Measurements from ENCODE around the gene FXYD6.
"Not testable (repeated sequence)": the region's sequence is repeated elsewhere in the genome, so short reads cannot be mapped to it uniquely, and the experiment has no call there.

Gene FXYD6

GRCh38 chr11:117876341-117877119, at the start of gene FXYD6:
Gene FXYD6 (minus strand): TSS chr11:117876658. CDS start chr11:117842776, 33,882 bp downstream.
- peak within 1 kb of the TSS; percentile 51 for H3K4me3 Mint-ChIP-seq
- no peaks in the 10 kb centered on the region for H3K9me3 Mint-ChIP-seq
- no peaks in the 10 kb centered on the region for H3K36me3 Mint-ChIP-seq
- peaks cover 34% of the 10 kb centered on the region for H3K4me1 Mint-ChIP-seq
- CTCF ChIA-PET: interaction anchor here (0.9 to 1.5 kb wide), 3 partner anchors 53 to 177 kb away, joined by 3 to 4 read pairs (median 3); no protein-coding TSS in a partner anchor
- peaks cover 98% of the 10 kb centered on the region for H3K27me3 Mint-ChIP-seq
- DNase-seq: no peak
- H3K27ac Mint-ChIP-seq: no peak within 1 kb of the TSS

GRCh38 chr11:117926166-117926565, 49.7 kb upstream of the FXYD6 start:
- H3K27ac Mint-ChIP-seq, DNase-seq, H3K9me3 Mint-ChIP-seq, CTCF ChIA-PET, H3K4me3 Mint-ChIP-seq, H3K36me3 Mint-ChIP-seq: not testable (repeated sequence)
- peaks cover 38% of the 10 kb centered on the region for H3K27me3 Mint-ChIP-seq
- H3K4me1 Mint-ChIP-seq: peaks cover 31% of the 10 kb centered on the region

- Mint-ChIP-seq H3K4me3 (no peak overlapping the region), H3K36me3 (no peaks in the 10 kb centered on the region), H3K9me3 (no peaks in the 10 kb centered on the region), H3K27me3 (peaks cover 38% of the 10 kb centered on the region), H3K27ac (no peak overlapping the region), H3K4me1 (peaks cover 23% of the 10 kb centered on the region)
- DNase-seq: no peak
- CTCF ChIA-PET: interaction anchor here (0.8 to 3.6 kb wide), 2 partner anchors 21 to 128 kb away, joined by 3 to 15 read pairs; no protein-coding TSS in a partner anchor
Observed at GRCh38 chr11:117925198-117925925, 48.9 kb upstream of the FXYD6 start.

GRCh38 chr11:117924631-117925170, 48.2 kb upstream of the FXYD6 start:
- DNase-seq: no peak
- no peaks in the 10 kb centered on the region for H3K9me3 Mint-ChIP-seq
- H3K4me3 Mint-ChIP-seq: no peak overlapping the region
- no peaks in the 10 kb centered on the region for H3K36me3 Mint-ChIP-seq
- CTCF ChIA-PET: interaction anchor here (0.8 to 3.6 kb wide), 3 partner anchors 18 to 129 kb away, joined by 3 to 15 read pairs (median 3); no protein-coding TSS in a partner anchor
- H3K27ac Mint-ChIP-seq: no peak overlapping the region
- peaks cover 38% of the 10 kb centered on the region for H3K27me3 Mint-ChIP-seq
- H3K4me1 Mint-ChIP-seq: peaks cover 16% of the 10 kb centered on the region

GRCh38 chr11:117923773-117924172, 47.3 kb upstream of the FXYD6 start:
- Mint-ChIP-seq H3K36me3 (no peaks in the 10 kb centered on the region), H3K27me3 (peaks cover 32% of the 10 kb centered on the region), H3K4me3 (no peak overlapping the region), H3K9me3 (no peaks in the 10 kb centered on the region), H3K27ac (no peak overlapping the region), H3K4me1 (peaks cover 12% of the 10 kb centered on the region)
- DNase-seq: no peak
- CTCF ChIA-PET: interaction anchor here (0.8 to 3.6 kb wide), 4 partner anchors 13 to 81 kb away, joined by 3 to 15 read pairs (median 3); no protein-coding TSS in a partner anchor

GRCh38 chr11:117923275-117923674, 46.8 kb upstream of the FXYD6 start:
- Mint-ChIP-seq H3K36me3 (no peaks in the 10 kb centered on the region), H3K9me3 (no peaks in the 10 kb centered on the region), H3K4me3 (no peak overlapping the region), H3K27me3 (peaks cover 27% of the 10 kb centered on the region), H3K27ac (no peak overlapping the region), H3K4me1 (peaks cover 7% of the 10 kb centered on the region)
- no peak for DNase-seq
- CTCF ChIA-PET: interaction anchor here (0.8 to 3.6 kb wide), 4 partner anchors 12 to 80 kb away, joined by 3 to 15 read pairs (median 3); no protein-coding TSS in a partner anchor

GRCh38 chr11:117921893-117922292, 45.4 kb upstream of the FXYD6 start:
- no peaks in the 10 kb centered on the region for H3K36me3 Mint-ChIP-seq
- H3K4me1 Mint-ChIP-seq: peaks cover 3% of the 10 kb centered on the region
- no peak overlapping the region for H3K4me3 Mint-ChIP-seq
- CTCF ChIA-PET: interaction anchor here (1.2 to 3.6 kb wide), 3 partner anchors 17 to 132 kb away, joined by 4 to 15 read pairs (median 5); no protein-coding TSS in a partner anchor
- peaks cover 15% of the 10 kb centered on the region for H3K27me3 Mint-ChIP-seq
- no peaks in the 10 kb centered on the region for H3K9me3 Mint-ChIP-seq
- DNase-seq: no peak
- H3K27ac Mint-ChIP-seq: no peak overlapping the region

GRCh38 chr11:117921456-117921855, 45.0 kb upstream of the FXYD6 start:
- H3K4me3 Mint-ChIP-seq: no peak overlapping the region
- CTCF ChIA-PET: interaction anchor here (1.2 to 1.7 kb wide), 2 partner anchors 17 to 132 kb away, joined by 4 to 5 read pairs; no protein-coding TSS in a partner anchor

GRCh38 chr11:117919781-117920221, 43.3 kb upstream of the FXYD6 start:
- H3K36me3 Mint-ChIP-seq: no peaks in the 10 kb centered on the region
- peaks cover 3% of the 10 kb centered on the region for H3K4me1 Mint-ChIP-seq
- peaks cover 25% of the 10 kb centered on the region for H3K27me3 Mint-ChIP-seq
- no peak overlapping the region for H3K4me3 Mint-ChIP-seq
- no peak for DNase-seq
- H3K9me3 Mint-ChIP-seq: no peaks in the 10 kb centered on the region
- no peak overlapping the region for H3K27ac Mint-ChIP-seq
- CTCF ChIA-PET: interaction anchor here (1.4 to 2.2 kb wide), 3 partner anchors 15 to 112 kb away, joined by 4 to 13 read pairs (median 6); no protein-coding TSS in a partner anchor

More at GRCh38 chr11:117921456-117921855, 45.0 kb upstream of the FXYD6 start:
- no peak for DNase-seq
- H3K36me3 Mint-ChIP-seq: no peaks in the 10 kb centered on the region
- no peaks in the 10 kb centered on the region for H3K9me3 Mint-ChIP-seq
- H3K4me1 Mint-ChIP-seq: peaks cover 3% of the 10 kb centered on the region
- peaks cover 15% of the 10 kb centered on the region for H3K27me3 Mint-ChIP-seq
- H3K27ac Mint-ChIP-seq: no peak overlapping the region

- Mint-ChIP-seq H3K4me1 (peaks cover 3% of the 10 kb centered on the region), H3K27ac (no peak overlapping the region), H3K27me3 (peaks cover 30% of the 10 kb centered on the region), H3K36me3 (no peaks in the 10 kb centered on the region), H3K9me3 (no peaks in the 10 kb centered on the region), H3K4me3 (no peak overlapping the region)
- DNase-seq: no peak
- CTCF ChIA-PET: interaction anchor here (1.4 to 2.2 kb wide), 3 partner anchors 15 to 112 kb away, joined by 4 to 13 read pairs (median 6); no protein-coding TSS in a partner anchor
Observed at GRCh38 chr11:117919341-117919740, 42.9 kb upstream of the FXYD6 start.

- Mint-ChIP-seq H3K36me3 (no peaks in the 10 kb centered on the region), H3K4me1 (peaks cover 3% of the 10 kb centered on the region), H3K27ac (no peak overlapping the region), H3K9me3 (no peaks in the 10 kb centered on the region), H3K4me3 (no peak overlapping the region), H3K27me3 (peaks cover 30% of the 10 kb centered on the region)
- CTCF ChIA-PET: interaction anchor here (1.4 to 2.2 kb wide), 3 partner anchors 14 to 111 kb away, joined by 4 to 13 read pairs (median 6); no protein-coding TSS in a partner anchor
- no peak for DNase-seq
Observed at GRCh38 chr11:117918366-117919255, 42.2 kb upstream of the FXYD6 start.

- Mint-ChIP-seq H3K27ac (no peak overlapping the region), H3K4me3 (no peak overlapping the region), H3K4me1 (peaks cover 3% of the 10 kb centered on the region), H3K36me3 (no peaks in the 10 kb centered on the region), H3K27me3 (peaks cover 34% of the 10 kb centered on the region), H3K9me3 (no peaks in the 10 kb centered on the region)
- CTCF ChIA-PET: interaction anchor here (0.7 kb wide), 1 partner anchor 17 kb away, joined by 3 read pairs; no protein-coding TSS in a partner anchor
- no peak for DNase-seq
Observed at GRCh38 chr11:117917591-117918151, 41.2 kb upstream of the FXYD6 start.

- CTCF ChIA-PET: interaction anchor here (0.7 kb wide), 1 partner anchor 16 kb away, joined by 3 read pairs; no protein-coding TSS in a partner anchor
- DNase-seq: no peak
- no peaks in the 10 kb centered on the region for H3K9me3 Mint-ChIP-seq
- peaks cover 33% of the 10 kb centered on the region for H3K27me3 Mint-ChIP-seq
- H3K36me3 Mint-ChIP-seq: no peaks in the 10 kb centered on the region
- peaks cover 3% of the 10 kb centered on the region for H3K4me1 Mint-ChIP-seq
- no peak overlapping the region for H3K27ac Mint-ChIP-seq
- no peak overlapping the region for H3K4me3 Mint-ChIP-seq
Observed at GRCh38 chr11:117916956-117917355, 40.5 kb upstream of the FXYD6 start.

Data from activated naive CD4-positive, alpha-beta T cell treated with anti-CD3 and anti-CD28 coated beads, Interleukin-2, amount 10 ng/mL, durations not matched to agents 7 days and 5 days (primary cell).